Measurements from ENCODE around the gene PRSS56. TPM values are rescaled to one million over a fixed set of nuclear protein-coding genes. Genes with fewer than 3 reads are reported as not detected.

Gene PRSS56
- total and polyA plus RNA-seq, 2 of the 8 experiments (the other 6 are each of a cell fraction or from before 2014, with no cell fraction given): 0.03 TPM; not detected in 1

- no peaks in the 10 kb centered on the region for H3K9me3 ChIP-seq (ENCODE audit: insufficient read depth in 2 of 2, low read depth in 1 of 2, low read length in 1 of 2)
- peaks cover 19 to 43% (median 37%) of the 10 kb centered on the region in 4 experiments for H3K27me3 ChIP-seq (replicated peaks in 1 of 4; ENCODE audit: control insufficient read depth in 3 of 4, extremely low read depth in 1 of 4, insufficient read depth in 3 of 4, low read length in 3 of 4)
- H3K27ac ChIP-seq (ENCODE audit: low read depth, low read length): no peak overlapping the region
- 38% methylated on average over 36 of the region's 46 CpGs; no CpG with 5 or more reads in 1 of the 2 experiments for WGBS, 2 experiments (ENCODE audit: extremely low coverage in 1 of 2, insufficient coverage in 1 of 2, insufficient read length in 1 of 2, insufficient replicate concordance in 2 of 2, low coverage in 1 of 2, low lambda C conversion rate in 2 of 2, missing lambda C conversion rate in 1 of 2)
- no peak overlapping the region for H3K14ac ChIP-seq (ENCODE audit: insufficient read length)
- no peak for FAIRE-seq
- H3K23me2 ChIP-seq (ENCODE audit: low read depth, low read length): peaks cover 10% of the 10 kb centered on the region; the same call in 1 of the 2 replicates
- H3K4ac ChIP-seq (replicated peaks; ENCODE audit: insufficient read length, low read depth, low read length): no peak overlapping the region
- H3K36me3 ChIP-seq (ENCODE audit: control insufficient read depth in 2 of 4, insufficient read depth in 4 of 4, low read length in 3 of 4): no peaks in the 10 kb centered on the region
- no peak overlapping the region for H4K91ac ChIP-seq (replicated peaks; ENCODE audit: insufficient read length, low read length)
- peak overlapping the region; percentile 54 to 84 for H3K4me2 ChIP-seq (ENCODE audit: insufficient read depth in 1 of 2, low read depth in 2 of 2, low read length in 2 of 2)
- no peak overlapping the region for H3K9ac ChIP-seq (replicated peaks in 1 of 4; ENCODE audit: extremely low read depth in 1 of 4, low read depth in 3 of 4, low read length in 3 of 4)
- no peaks in the 10 kb centered on the region for H3K79me1 ChIP-seq (ENCODE audit: low read depth, low read length)
- H3K79me2 ChIP-seq (ENCODE audit: control insufficient read depth in 1 of 2, insufficient read depth in 2 of 2, low read length in 2 of 2): no peaks in the 10 kb centered on the region
- no peak overlapping the region for H2BK5ac ChIP-seq (ENCODE audit: low read depth, low read length)
- peak overlapping the region in 1 of 4 experiments; percentile 60; a peak in 3 of 8 replicates for H3K4me3 ChIP-seq (ENCODE audit: extremely low read depth in 1 of 4, insufficient read depth in 2 of 4, low read depth in 3 of 4, low read length in 4 of 4)
- no peak overlapping the region for H2BK120ac ChIP-seq (replicated peaks; ENCODE audit: low read depth, low read length)
- peaks cover 3 to 4% of the 10 kb centered on the region in 2 experiments for H4K20me1 ChIP-seq (replicated peaks in 1 of 2; ENCODE audit: control insufficient read depth in 1 of 2, insufficient read depth in 2 of 2, low read length in 2 of 2)
- no peak overlapping the region; the same call in 1 of the 2 replicates for H2AFZ ChIP-seq (ENCODE audit: low read length)
- no peak overlapping the region for H3K56ac ChIP-seq (replicated peaks; ENCODE audit: insufficient read length, low read depth, low read length)
- no peak overlapping the region for H3K23ac ChIP-seq (ENCODE audit: insufficient read length)
- peaks cover 0 to 22% (median 9%) of the 10 kb centered on the region in 4 experiments; a peak in 6 of 7 replicates for H3K4me1 ChIP-seq (replicated peaks in 1 of 4; ENCODE audit: control insufficient read depth in 3 of 4, insufficient read depth in 4 of 4, low read length in 3 of 4)
- H2BK15ac ChIP-seq (ENCODE audit: low read length): no peak overlapping the region
- no peak overlapping the region for H2AK5ac ChIP-seq (ENCODE audit: low read depth, low read length)
- no peak overlapping the region for H2BK20ac ChIP-seq (ENCODE audit: low read length)
- no peak for DNase-seq (ENCODE audit: low read depth in 1 of 2, low spot score in 2 of 2)
- no peak overlapping the region for H3K18ac ChIP-seq (ENCODE audit: extremely low read depth, low read length)
- H2BK12ac ChIP-seq (ENCODE audit: low read depth, low read length): 0 out of 2 replicates have a peak overlapping the region, but pooled peaks have one; percentile 9
- ChIA-PET CTCF (ENCODE audit: partially characterized antibody) (interaction anchor here (0.9 to 10.6 kb wide), 37 partner anchors 11 to 671 kb away, joined by 3 to 176 read pairs (median 6); partner anchors contain the start of genes ALPI and CHRNG), POLR2A (ENCODE audit: partially characterized antibody) (interaction anchor here (0.7 to 1.7 kb wide), 8 partner anchors 14 to 78 kb away, joined by 3 to 5 read pairs (median 4); no protein-coding TSS in a partner anchor)
- TF ChIP-seq ASH2L (IDR thresholded peaks at IDR 0.05; ENCODE audit: low read length) (no peak), KDM5A (IDR thresholded peaks at IDR 0.05; ENCODE audit: low read length) (no peak), SP1 (IDR thresholded peaks at IDR 0.05; ENCODE audit: low read depth, low read length) (peak; percentile 17; the same call in 1 of the 2 replicates), EGR1 (IDR thresholded peaks at IDR 0.05; ENCODE audit: borderline replicate concordance, low read depth, low read length) (no peak)
- H4K5ac ChIP-seq (ENCODE audit: insufficient read length, low read depth, low read length): no peak overlapping the region
- no peak overlapping the region for H4K8ac ChIP-seq (ENCODE audit: extremely low read depth, insufficient read depth, low read length)
Observed at GRCh38 chr2:232522623-232523401, 2.6 kb downstream of the PRSS56 start.

Data from H1 (cell line).